Activated CD4-positive, alpha-beta T cell treated with anti-CD3 and anti-CD28 coated beads, Interleukin-2, amount 10 ng/mL, durations not matched to agents 7 days and 5 days (primary cell): ENCODE measurements around the gene MEX3D. TPM values are rescaled to one million over a fixed set of nuclear protein-coding genes. Genes with fewer than 3 reads are reported as not detected.

ENCODE experiments used
- CTCF ChIA-PET: fragments of 350-600 bp; sonication (Branson Sonifier 250); formaldehyde crosslinking; loops from one replicate; lab custom pipeline; 2021; ENCODE audit warnings: antibody characterized with exemption; lab: Charles Lee
- POLR2A ChIA-PET: fragments of 350-600 bp; sonication (Branson Sonifier 250); formaldehyde crosslinking; loops from one replicate; lab custom pipeline; 2021; ENCODE audit warnings: antibody characterized with exemption; lab: Charles Lee
- DNase-seq: peaks from one replicate; pipeline ENCODE4 v3.0.0-alpha.2; 2020
- H3K27ac Mint-ChIP-seq: one replicate; pipeline ENCODE4 v1.8.0; 2021; ENCODE audit warnings: mild to moderate bottlenecking, moderate library complexity, mixed read lengths
- H3K27me3 Mint-ChIP-seq: one replicate; pipeline ENCODE4 v1.8.0; 2021; ENCODE audit warnings: mixed read lengths
- H3K36me3 Mint-ChIP-seq: one replicate; pipeline ENCODE4 v1.8.0; 2021; ENCODE audit warnings: low read depth, mixed read lengths
- H3K4me1 Mint-ChIP-seq: one replicate; pipeline ENCODE4 v1.8.0; 2021; ENCODE audit warnings: mixed read lengths
- H3K4me3 Mint-ChIP-seq: one replicate; pipeline ENCODE4 v1.8.0; 2021; ENCODE audit warnings: mild to moderate bottlenecking, moderate library complexity, mixed read lengths
- H3K9me3 Mint-ChIP-seq: one replicate; pipeline ENCODE4 v1.8.0; 2021; ENCODE audit warnings: mixed read lengths
- total RNA-seq, 2 experiments: library from RNA; stranded (reverse); gene quantifications; one replicate each; pipeline ENCODE4 v1.2.3, GENCODE V29; 2021

MEX3D gene
- total RNA-seq, 2 experiments from 2014 or later: 10.0 to 12.1 TPM

GRCh38 chr19:1514295-1514661, 53.8 kb downstream of the MEX3D start:
- H3K27me3 Mint-ChIP-seq: peaks cover 20% of the 10 kb centered on the region
- H3K4me3 Mint-ChIP-seq: no peak overlapping the region
- peaks cover 9% of the 10 kb centered on the region for H3K4me1 Mint-ChIP-seq
- POLR2A ChIA-PET: no interaction called here
- no peaks in the 10 kb centered on the region for H3K9me3 Mint-ChIP-seq
- H3K36me3 Mint-ChIP-seq: no peaks in the 10 kb centered on the region
- CTCF ChIA-PET: interaction anchor here (0.6 kb wide), 1 partner anchor 49 kb away, joined by 3 read pairs; no protein-coding TSS in a partner anchor
- no peak overlapping the region for H3K27ac Mint-ChIP-seq
- no peak for DNase-seq

DNA sequence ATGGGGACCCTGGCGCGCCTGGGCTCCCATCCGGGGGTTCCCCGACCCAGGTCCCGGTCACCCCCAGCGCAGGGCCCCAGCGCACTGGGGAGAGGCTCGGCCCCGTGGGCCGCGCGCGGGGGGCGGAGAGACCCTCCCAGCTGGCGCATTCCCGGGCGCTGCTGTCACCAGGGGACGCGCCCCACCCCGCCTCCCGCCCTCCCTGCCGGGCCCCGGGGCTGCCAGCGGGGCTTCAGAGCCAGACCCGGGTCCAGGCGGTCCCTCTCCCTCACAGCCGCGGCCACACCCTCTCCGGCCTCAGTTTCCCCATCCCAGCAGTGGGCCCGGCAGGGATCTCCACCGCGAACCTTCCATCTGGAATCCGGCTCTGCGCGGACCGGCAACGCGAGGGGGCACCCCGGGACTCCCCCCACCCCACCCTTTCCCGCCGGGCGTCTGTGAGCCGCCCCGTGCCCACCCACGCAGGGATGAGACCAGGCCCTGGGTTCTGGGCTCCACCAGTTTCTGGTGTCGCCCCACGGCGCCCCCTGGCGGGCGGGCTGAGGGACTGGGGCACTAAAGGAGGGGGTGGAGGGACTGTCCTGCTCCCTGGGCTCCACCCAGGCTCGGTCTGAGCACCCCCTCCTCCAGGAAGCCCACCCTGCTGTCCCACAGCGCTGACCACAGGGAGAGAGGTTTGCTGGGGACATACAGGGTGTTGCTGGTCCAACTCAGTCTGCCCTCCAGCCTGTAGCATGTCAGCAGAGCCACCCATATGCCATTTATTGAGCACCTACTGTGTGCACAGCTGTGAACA, 54.4 kb downstream of the MEX3D start:
- peaks cover 21% of the 10 kb centered on the region for H3K27me3 Mint-ChIP-seq
- H3K36me3 Mint-ChIP-seq: no peaks in the 10 kb centered on the region
- no peak overlapping the region for H3K27ac Mint-ChIP-seq
- H3K9me3 Mint-ChIP-seq: no peaks in the 10 kb centered on the region
- ChIA-PET CTCF (no interaction called here), POLR2A (no interaction called here)
- DNase-seq: peak; percentile 68
- H3K4me1 Mint-ChIP-seq: peaks cover 9% of the 10 kb centered on the region
- H3K4me3 Mint-ChIP-seq: no peak overlapping the region

- Mint-ChIP-seq H3K4me1 (peaks cover 12% of the 10 kb centered on the region), H3K27me3 (peaks cover 23% of the 10 kb centered on the region), H3K27ac (peak within 1 kb of the TSS; percentile 5), H3K9me3 (no peaks in the 10 kb centered on the region), H3K36me3 (no peaks in the 10 kb centered on the region), H3K4me3 (peak within 1 kb of the TSS; percentile 65)
- ChIA-PET CTCF (interaction anchor here (0.6 kb wide), 1 partner anchor 49 kb away, joined by 3 read pairs; no protein-coding TSS in a partner anchor), POLR2A (no interaction called here)
- DNase-seq: peak; percentile 63
These were observed 55.2 kb downstream of the MEX3D start, which contains the start of gene ADAMTSL5 for GRCh38 chr19:1512671-1513498. TSS of gene ADAMTSL5 (minus strand) at chr19:1513019. CDS start at chr19:1510943, 2,076 bp downstream.

GRCh38 chr19:1511318-1512317, 56.5 kb downstream of the MEX3D start:
- ChIA-PET POLR2A (no interaction called here), CTCF (interaction anchor here (0.6 to 1.0 kb wide), 2 partner anchors 12 to 48 kb away, joined by 3 to 4 read pairs; partner anchors contain the start of gene PLK5)
- no peaks in the 10 kb centered on the region for H3K36me3 Mint-ChIP-seq
- H3K27ac Mint-ChIP-seq: no peak overlapping the region
- no peaks in the 10 kb centered on the region for H3K9me3 Mint-ChIP-seq
- peaks cover 16% of the 10 kb centered on the region for H3K4me1 Mint-ChIP-seq
- peak overlapping the region; percentile 65 for H3K4me3 Mint-ChIP-seq
- no peak for DNase-seq
- peaks cover 25% of the 10 kb centered on the region for H3K27me3 Mint-ChIP-seq

DNA sequence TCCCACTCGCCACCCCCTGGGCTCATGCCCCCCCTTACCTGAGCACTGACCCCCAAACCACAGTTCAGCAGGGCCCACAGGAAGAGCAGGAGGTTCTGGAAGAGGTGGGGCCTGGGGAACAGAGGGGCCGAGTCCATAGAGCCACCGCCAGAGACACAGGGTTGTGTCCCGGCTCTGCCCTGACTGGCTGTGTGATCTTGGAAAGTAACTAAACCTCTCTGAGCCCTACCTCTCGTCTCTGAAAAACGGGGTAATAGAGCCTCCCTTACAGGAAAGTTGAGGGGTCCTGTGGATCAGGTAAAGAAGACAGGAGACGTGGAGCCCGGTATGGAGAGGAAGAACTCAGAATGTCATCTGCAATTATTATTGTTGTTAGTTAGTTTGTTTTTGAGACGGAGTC, 57.3 kb downstream of the MEX3D start:
- H3K4me3 Mint-ChIP-seq: no peak overlapping the region
- DNase-seq: no peak
- no peaks in the 10 kb centered on the region for H3K9me3 Mint-ChIP-seq
- peaks cover 18% of the 10 kb centered on the region for H3K4me1 Mint-ChIP-seq
- H3K27ac Mint-ChIP-seq: no peak overlapping the region
- H3K36me3 Mint-ChIP-seq: no peaks in the 10 kb centered on the region
- CTCF ChIA-PET: no interaction called here
- peaks cover 23% of the 10 kb centered on the region for H3K27me3 Mint-ChIP-seq
- POLR2A ChIA-PET: no interaction called here

GRCh38 chr19:1510442-1510806, 57.7 kb downstream of the MEX3D start:
- no peaks in the 10 kb centered on the region for H3K9me3 Mint-ChIP-seq
- H3K4me1 Mint-ChIP-seq: peaks cover 18% of the 10 kb centered on the region
- H3K4me3 Mint-ChIP-seq: no peak overlapping the region
- H3K27ac Mint-ChIP-seq: no peak overlapping the region
- H3K36me3 Mint-ChIP-seq: no peaks in the 10 kb centered on the region
- POLR2A ChIA-PET: no interaction called here
- CTCF ChIA-PET: no interaction called here
- peaks cover 23% of the 10 kb centered on the region for H3K27me3 Mint-ChIP-seq
- no peak for DNase-seq

DNA sequence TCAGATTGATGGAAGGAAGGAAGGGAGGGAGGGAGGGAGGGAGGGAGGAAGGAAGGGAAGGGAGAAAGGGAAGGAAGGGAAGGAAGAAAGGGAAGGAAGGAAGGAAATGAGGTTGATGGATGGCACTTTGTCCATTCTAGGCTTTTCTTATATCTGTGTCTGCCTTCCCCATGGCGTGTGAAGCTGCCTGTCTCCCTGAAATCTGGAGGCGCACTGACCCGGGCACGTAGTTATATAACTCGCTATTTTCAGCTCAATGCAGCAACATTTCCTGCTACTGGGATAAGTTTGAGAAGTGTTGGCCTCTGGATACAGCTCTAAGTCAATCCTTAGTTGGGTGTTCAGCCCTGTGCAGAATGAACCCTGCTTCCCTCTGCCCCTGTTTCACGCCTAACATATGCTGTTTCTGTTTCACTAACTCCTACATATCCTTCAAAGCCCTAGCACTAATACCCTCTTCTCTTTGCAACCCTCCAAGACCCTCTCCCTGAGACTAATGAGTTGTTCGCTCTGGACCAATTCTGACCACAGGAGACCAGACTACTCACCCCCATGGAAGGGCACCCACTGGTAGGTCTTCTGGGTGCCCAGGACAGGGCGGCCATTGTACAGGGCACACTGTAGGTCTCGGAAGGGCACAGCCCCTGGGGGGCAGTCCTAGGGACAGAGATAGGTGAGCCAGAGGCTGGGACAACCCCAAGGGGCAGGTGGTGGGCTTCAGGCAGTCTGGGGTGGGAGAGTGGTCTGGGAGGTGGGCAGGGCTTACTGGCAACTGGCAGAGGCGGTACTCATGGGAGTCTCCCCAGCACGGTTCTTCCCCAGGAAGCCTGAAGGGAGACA, 58.3 kb downstream of the MEX3D start:
- CTCF ChIA-PET: no interaction called here

DNA sequence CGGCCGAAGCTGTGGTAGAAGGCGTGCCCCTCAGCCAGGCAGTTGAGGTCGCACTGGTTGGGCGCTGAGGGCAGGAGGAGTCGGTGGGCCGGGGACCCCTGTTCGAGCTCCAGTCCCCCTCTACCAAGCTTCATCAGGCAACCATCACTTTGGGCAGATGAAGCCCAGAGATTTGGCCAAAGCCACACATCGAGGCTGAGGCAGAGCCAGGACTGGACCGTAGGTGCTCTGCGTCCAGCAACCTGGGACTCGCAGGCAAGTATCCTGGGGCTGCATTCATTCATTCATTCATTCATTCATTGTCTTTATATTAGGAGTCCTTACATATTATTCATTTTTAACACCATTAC, 59.6 kb downstream of the MEX3D start:
- ChIA-PET CTCF (no interaction called here), POLR2A (no interaction called here)
- Mint-ChIP-seq H3K4me3 (no peak overlapping the region), H3K27me3 (peaks cover 30% of the 10 kb centered on the region), H3K36me3 (no peaks in the 10 kb centered on the region), H3K27ac (no peak overlapping the region), H3K4me1 (peaks cover 18% of the 10 kb centered on the region), H3K9me3 (no peaks in the 10 kb centered on the region)
- DNase-seq: no peak

More for the DNA sequence above, 58.3 kb downstream of the MEX3D start:
- H3K4me1 Mint-ChIP-seq: peaks cover 18% of the 10 kb centered on the region
- H3K9me3 Mint-ChIP-seq: no peaks in the 10 kb centered on the region
- DNase-seq: no peak
- peaks cover 23% of the 10 kb centered on the region for H3K27me3 Mint-ChIP-seq
- no peaks in the 10 kb centered on the region for H3K36me3 Mint-ChIP-seq
- no peak overlapping the region for H3K27ac Mint-ChIP-seq
- H3K4me3 Mint-ChIP-seq: no peak overlapping the region
- POLR2A ChIA-PET: no interaction called here

- peak; percentile 88 for DNase-seq
- Mint-ChIP-seq H3K4me1 (peaks cover 19% of the 10 kb centered on the region), H3K4me3 (peak overlapping the region; percentile 77), H3K36me3 (no peaks in the 10 kb centered on the region), H3K27ac (peak overlapping the region; percentile 93), H3K9me3 (no peaks in the 10 kb centered on the region), H3K27me3 (peaks cover 32% of the 10 kb centered on the region)
- POLR2A ChIA-PET: no interaction called here
- CTCF ChIA-PET: interaction anchor here (0.6 kb wide), 1 partner anchor 570 kb away, joined by 3 read pairs; no protein-coding TSS in a partner anchor
These were observed 60.2 kb downstream of the MEX3D start for GRCh38 chr19:1507763-1508506.

- no peak for DNase-seq
- Mint-ChIP-seq H3K27me3 (peaks cover 34% of the 10 kb centered on the region), H3K4me3 (no peak overlapping the region), H3K9me3 (no peaks in the 10 kb centered on the region), H3K36me3 (no peaks in the 10 kb centered on the region), H3K4me1 (peaks cover 14% of the 10 kb centered on the region), H3K27ac (no peak overlapping the region)
- ChIA-PET POLR2A (no interaction called here), CTCF (interaction anchor here (0.6 kb wide), 1 partner anchor 569 kb away, joined by 3 read pairs; no protein-coding TSS in a partner anchor)
These were observed 60.9 kb downstream of the MEX3D start for GRCh38 chr19:1507192-1507660.
